ENCODE results near the gene CD247.

CD247 gene

DNA sequence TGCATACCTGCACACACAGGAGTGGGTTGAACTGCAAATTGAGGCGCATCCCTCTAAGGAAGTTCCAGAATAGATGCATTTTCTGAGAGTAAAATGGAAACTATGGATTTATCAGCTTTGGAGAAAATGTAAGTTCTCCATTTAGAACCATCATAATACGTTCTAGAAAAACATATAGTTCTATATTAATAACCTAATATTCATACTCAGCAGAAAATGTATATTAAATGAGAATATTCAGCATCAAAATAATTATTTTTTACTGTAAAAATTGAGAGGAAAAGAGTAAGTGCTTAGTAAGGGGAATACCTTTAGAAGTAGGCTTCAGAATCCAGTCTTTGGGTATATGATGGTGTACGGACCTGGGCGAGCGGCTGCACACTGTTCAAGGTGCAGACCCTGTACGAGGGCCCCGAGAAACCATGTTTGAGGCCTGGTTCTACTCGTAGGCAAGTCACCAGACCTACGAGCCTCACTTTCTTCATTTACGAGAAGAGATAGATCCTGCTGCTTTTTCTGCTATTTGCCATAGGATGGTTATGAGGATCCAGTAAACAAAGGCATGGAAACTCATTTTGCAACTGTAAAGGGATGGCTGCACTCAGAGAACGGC lies 6.8 kb downstream of the CD247 start:
- no peak for DNase-seq

DNA sequence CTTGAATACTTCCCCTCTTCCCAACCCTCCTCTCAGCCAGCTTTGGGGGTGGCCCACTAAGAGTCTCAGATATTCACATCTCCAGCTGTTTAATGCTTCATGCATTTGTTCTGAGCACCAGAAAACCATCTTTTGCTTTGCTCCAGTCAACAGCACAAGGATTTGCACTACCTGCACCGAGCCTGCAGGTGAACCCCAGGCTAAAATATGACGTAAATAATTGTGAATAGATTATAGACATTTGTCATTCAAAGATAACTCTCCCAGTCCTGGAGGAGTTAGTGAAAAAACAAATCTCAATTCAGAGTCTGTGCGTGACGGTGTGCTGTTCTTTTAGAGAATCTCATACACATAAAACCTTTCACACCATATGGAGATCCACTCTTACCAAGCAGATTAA lies 7.4 kb downstream of the CD247 start:
- no peak for DNase-seq

DNA sequence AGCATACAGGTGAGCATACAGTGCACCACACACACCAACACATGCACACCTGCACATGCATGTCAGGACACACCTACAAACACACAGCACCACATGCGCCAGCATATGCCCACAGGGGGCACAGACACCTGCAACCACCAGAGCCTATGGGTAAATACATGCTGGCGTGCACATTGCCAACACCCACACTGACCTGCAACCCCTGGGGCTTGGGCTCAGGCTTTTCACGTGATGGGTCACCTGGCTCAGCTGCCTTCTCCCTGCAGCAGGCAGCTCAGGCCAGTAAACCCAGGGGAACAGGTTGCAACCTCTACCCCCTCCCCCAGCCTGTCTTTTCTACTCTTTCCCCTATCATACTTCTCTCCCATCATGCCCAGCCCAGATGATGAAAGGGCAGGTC lies 8.1 kb downstream of the CD247 start:
- DNase-seq, result no peak

DNA sequence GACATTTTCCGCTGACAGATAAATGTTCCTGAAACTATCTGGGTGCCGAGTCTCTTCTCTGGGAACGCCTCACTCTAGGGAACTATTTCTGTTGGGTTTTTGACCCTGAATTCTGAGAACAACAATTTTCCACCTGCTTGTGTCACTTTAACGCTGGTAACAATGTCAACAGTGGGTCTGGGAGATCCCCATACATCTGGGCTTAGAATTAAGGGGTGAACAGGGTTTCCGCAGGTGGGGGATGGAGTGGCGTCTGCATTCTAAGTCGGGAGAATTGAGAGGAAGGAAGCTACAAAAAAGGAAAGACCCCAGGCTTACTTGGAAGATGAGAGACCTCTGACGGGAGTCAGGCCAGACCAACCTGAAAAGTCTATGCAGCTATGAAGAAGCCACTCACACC lies 8.7 kb downstream of the CD247 start:
- DNase-seq, result no peak

DNA sequence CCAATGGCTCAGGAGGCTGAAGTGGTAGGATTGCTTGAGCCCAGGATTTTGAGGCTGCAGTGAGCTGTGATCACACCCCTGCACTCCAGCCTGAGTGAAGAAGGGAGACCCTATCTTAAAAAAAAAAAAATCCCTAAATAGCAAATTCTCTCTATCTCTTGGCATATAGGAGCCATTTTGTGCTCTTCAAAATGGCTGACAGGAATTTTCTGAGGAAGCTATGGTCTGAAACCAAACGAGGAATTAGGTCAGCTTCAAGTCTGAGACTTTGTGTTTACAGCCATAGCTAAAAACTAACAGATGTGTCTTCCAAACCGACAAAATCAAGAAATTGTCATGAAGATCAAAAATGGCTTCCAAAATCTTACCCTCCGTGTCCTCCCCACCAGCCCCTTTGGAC lies 10.6 kb downstream of the CD247 start:
- DNase-seq, result no peak

DNA sequence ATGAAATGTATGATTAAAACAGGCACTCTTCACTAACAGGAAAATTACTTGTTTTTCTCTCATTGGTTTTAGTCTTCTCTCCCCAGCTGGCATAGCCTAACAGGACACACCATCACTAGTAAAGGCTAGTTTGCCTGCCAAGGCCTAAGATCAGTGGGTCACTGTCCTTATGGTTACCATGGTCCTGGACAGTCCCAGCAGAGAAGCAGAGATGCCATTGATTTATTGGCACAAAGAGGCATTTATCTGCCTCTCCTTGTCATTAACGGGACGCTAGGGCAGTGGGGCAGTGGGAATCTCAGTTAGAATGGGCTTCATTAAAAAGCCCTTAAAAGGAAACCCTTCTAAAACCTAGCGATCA lies 13.9 kb downstream of the CD247 start:
- no peak for DNase-seq

DNA sequence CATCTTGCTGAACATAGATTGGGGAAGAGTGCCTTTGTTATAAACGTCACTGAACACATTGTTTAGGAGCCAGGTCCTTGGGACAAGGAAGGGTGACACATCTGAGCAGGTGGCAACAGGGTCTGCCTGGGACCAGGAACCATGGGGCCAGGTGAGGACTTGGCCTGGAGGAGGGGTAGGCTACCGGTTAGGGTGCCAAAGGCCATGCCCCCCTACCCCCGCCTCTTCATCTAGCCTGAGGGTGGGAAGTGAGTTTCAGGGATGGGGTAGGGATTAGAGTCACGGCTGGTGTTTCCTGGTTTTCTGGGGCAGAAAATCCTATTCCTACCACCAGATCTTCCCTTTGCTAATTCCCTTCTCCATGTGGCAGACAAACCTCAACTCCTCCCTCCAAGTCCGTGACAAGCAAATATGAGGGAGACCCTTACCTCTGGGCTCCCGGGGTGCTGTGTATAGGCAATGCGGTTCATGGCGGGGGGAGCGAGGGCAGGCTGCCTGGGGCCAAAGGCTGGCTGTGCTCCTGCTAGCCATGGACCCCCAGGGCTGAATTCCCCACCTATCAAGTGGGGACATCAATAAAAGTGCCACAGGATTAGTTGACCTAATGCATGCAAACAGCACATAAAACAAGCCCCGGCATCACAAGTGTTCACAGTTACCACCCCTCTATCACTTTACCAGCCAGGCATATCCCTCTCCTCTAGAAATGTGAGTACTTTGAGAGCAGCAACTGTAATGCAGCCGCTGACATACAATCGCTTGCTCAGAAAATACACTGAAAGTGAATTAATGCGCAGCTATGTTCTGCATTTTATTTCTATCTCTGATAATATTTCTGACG lies 14.5 kb downstream of the CD247 start:
- DNase-seq, result no peak

DNA sequence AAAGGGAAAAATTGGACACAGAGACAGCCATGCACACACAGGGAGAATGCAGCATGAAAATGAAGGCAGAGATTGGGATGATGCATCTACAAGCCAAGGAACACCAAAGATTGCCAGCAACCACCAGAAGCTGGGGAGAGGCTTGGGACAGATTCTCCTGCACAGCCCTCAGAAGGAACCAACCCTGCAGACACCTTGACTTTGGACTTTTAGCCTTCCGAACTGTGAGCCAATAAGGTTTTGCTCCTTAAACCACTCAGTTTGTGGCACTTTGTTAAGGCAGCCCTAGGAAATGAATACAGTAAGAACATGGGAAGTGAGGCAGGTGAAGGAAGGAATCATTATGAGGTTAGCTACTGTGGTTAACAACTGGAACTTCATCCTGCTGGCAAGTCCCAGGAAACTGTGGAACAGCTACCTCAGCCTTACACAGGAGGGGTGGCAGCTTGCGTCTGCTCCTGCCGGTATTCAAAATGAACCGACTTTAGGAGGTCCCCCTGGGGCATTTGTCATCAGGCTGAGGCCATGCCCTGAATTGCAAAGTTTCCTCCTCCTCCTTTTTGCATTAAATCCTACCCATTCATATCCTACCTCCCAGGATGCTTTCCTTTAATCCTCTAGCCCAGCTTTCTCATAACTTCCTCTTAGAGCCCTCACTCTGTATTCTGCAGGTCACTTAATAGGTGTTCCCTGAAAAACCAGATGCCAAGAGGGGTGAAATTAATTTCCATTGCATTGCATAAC lies 15.4 kb downstream of the CD247 start:
- no peak for DNase-seq

DNA sequence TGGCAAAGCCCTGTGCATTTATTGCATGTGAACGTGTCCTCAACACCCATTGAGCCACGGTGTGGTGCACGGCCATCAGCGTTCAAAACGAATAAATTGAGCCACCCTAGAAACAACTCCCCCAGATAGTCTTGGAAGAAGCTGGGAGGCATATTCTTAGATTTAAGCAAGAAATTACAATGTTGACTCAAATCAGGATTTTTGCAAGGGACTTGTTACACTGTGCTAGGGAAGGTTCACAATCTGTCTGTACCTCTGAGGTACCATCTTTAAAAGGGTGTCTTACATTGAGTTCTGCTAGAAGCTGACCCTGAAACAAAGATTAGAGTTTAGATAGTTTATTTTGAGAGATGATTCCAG lies 16.2 kb downstream of the CD247 start:
- DNase-seq, result no peak

DNA sequence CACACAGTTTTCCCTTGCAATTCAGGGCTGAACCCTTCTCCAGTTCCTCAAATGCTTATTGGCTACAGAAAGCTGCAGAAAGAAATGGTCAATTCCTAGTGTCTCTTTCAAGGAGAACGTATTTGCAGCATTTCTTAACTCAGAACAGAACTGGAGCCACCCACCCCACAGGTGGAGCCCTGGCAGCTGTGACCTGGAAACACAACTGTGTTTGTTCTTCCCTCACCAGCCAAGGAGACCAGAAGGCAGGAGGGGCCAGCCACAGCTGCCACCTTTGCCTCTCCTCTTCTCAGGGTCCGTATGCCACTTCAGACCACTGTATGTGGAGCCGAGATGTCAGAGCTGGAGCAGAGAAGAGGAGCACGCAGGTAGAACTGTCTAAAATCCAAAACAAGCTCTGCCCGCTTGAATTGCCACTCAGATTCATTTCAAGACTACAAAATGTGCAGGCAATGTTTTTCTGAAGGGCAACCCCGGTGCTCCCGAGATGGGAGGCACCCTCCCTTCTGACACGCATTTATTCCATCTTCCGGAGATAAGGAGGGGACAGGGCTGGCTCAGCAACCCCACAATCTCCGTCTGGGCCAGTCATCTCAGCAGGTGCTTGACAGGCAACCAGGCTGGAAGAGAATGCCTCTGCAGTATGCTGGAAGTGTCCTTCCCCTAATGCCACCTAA lies 16.7 kb downstream of the CD247 start:
- DNase-seq, result no peak

DNA sequence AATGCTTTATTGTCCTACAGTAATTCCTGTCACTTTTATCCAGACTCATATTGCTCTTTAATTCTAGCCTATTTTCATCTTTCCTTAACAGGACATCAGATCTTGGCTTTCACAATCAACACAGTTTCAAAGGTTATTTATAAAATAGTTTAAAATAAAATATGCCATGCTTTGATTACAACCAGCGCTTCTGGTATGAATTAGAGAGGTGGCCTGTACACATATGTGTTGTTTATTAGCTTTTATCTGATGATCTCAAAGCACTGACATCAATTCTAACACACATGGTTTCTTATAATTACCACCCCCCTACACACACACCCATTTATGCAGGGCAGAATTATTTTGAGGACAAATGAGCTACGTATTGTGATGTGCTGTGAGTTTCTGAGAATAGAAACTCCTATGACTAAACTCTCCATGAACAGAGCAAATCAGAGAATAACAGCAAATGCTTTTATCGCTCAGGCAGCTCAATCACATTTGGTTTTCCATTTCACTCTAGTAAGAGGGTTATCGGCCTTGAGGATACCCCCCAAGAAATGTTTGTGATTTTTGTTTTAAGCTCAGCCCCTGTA lies 18.0 kb downstream of the CD247 start:
- no peak for DNase-seq

DNA sequence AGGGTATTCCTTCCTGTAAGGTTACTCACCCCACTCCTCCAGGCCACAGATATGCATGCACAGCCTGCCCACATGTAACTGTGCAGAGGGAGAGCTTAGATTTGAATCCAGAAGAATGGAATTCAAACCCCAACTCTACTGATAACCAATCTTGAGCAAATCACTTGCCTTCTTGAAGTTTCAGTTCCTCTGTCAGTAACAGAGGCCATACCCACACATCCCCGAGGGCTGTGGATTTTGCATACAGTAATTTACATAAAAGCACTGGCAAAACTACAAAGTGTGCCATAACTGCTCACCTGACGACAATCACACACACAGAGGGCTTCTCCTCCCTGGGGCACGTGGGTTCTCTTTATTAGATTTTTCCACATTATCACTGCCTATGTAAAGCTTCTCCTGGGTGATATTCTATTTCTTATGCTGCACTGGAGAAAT lies 18.6 kb downstream of the CD247 start:
- DNase-seq, result no peak

DNA sequence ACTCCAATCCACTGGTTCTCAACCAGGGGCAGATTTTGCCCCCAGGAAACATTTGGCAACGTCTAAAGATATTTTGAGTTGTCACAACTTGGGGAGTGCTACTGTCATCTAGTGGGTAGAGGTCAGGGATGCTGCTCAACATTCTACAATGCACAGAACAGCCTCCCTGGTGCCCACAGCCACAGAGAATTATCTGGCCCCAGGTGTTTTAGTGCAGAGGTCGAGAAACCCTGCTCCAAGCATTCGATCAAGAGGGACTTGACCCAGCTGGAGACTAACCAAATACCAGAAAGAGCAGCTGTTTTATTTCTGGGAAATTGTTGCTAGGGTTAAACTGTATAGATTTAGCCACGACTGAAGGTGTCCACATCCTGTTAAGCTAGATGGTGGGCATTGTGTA lies 19.2 kb downstream of the CD247 start:
- no peak for DNase-seq

DNA sequence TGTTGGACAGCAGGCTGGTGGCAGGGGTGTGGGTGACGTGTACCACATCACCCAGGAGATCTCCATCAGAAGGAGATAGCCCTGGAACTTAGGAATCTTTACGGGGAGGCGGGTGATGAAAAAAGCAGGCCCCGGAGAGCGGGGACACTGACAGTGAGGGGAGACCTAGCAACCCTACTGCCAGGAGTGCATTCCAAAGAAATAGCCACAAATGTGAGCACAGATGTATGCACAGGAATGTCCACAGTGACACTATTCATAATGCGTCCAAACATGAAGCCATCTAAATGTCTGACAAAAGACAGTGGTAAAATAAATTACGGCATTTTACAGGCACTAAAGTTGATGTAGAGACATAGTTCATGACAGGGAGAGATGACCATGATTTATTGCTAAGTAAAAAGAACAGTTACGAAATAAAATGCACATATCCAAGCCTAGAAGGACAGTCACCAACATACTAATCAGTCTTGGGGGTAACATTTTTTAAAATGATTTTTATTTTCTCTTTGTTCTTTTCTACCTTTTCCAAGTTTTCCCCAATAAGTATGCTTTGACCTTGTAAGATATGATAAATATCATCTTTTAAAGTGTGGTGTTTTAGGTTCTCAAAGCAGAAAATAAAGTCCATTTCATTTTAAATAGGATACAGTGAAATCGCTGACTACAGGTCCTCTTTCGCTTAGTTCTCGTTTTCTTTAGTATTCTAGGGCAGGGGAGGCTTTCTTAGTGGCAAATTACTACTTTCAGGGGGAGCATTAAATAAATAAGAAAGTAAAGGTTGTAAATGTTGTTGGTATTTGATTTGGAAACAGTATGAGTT lies 21.3 kb downstream of the CD247 start:
- no peak for DNase-seq

DNA sequence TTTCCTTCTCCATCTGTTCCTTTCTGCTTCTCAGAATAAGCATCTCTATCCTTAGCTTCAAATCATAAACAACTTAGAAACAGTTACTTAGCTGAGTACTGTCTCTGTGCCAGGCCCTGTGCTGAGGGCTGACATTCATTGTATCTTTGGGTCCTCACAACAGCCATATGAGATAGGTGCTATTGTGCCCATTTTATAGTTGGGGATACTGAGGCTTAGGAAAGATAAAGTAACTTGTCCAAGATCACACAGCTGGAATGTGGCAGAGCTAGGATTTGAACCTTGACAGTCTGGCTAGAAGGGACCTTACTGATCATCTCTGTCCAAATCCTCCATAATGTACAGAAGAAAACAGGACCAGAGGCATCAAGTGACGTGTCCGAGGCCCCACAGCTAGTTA lies 25.0 kb downstream of the CD247 start:
- no peak for DNase-seq

DNA sequence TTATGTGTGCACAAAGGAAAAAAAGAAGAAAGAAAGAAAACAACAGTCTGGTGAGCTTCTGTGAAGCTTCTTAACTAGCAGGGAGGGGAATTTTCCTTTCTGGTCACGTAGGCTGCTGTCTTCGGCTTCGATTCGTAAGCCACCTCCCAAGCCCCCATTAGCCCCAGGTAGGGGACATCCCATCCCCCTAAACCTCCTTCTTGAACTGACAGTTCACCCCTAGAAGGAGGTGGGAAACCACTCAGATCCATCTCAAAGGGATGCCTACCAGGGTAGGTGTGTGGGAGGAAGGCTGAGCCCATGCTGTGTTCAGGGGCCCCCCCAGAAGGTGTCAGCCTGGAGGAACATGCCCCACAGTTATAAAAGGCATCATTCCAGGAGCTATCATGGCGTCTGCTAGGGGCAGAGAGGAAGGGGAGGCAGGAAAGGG lies 25.8 kb downstream of the CD247 start:
- no peak for DNase-seq

DNA sequence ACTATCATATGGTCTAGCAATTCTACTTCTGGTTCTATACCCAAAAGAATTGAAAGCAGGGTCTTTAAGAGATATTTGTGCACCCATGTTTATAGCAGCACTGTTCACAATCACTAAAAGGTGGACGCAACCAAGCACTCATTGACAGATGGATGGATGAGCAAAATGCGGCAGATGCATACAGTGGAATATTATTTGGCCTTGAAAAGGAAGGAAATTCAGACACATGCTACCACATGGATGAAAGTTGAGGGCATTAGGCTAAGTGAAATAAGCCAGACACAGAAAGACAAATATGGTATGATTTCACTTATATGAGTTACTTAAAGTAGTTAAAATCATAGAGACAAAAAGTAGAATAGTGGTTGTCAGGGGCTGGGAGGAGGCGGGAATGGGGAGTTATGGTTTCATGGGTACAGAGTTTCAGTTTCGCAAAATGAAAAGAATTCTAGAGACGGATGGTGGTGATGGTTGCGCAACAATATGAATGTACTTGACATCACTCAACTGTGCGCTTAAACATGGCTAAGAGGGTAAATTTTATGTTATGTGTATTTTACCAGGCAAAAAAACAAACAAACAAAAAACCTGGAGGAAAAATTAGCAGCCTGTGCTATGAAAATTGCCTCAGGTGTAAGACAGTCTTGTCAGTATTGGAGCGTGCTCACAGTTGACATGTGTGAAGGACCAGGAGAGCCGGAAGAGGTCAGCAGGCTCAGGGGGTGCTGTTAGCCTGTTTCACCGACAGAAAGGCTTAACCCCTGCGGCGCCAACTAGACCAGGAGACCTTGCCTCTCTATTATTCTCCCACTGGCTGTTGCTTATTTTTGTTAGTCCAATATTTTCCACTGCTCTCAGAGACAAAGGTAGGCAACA lies 26.5 kb downstream of the CD247 start:
- DNase-seq, result no peak

DNA sequence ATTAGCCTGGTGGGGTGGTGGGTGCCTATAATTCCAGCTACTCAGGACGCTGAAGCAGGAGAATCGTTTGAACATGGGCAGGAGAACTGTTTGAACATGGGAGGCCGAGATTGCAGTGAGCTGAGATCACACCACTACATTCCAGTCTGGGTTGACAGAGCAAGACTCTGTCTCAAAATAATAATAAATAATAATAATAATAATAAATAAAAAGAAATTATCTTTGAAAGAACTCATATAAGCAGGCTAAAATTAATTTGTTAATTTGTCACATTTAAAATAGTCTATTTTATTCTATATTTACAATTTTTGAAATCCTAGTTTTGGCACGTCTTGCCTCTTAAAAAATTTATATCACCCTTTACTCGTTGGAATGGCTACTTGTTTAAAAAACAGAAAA lies 27.6 kb downstream of the CD247 start:
- DNase-seq, result no peak

DNA sequence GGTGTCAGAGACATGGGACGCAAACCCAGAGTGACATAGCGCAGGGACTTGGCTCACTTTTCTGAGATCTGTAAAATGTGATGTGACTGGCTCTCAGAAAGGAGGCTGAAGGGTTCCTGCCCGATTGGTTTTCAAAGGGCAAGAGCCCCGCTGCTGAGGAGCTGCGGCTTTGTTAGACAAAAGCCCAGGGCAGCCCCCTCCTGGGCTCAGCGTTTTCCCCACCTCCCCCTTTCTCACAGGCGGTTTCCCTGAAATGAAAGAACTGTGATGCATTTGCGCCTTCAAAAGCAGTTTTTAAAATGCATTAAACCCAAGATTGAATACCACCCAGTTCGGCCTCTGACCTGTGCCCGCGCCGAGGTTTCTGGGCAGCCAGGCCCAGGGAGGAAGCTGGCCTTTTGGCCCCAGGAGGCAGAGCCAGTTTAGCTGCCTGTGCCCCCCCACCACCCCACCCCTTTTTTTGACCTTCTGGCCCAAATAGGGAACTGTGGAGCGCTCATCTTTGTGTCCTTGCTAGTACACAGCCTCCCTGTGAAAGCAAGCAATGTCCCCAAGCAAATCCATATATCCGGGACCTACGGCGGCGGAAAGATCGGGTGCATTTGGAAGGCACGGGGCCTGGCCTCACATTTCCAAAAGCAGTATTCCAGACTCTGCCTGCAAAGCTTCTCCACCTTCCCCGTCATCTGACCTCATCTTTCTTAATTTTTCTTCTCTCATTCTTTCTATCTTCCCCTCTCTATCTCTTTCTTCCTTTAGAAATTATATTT lies 28.6 kb downstream of the CD247 start:
- DNase-seq, result no peak

DNA sequence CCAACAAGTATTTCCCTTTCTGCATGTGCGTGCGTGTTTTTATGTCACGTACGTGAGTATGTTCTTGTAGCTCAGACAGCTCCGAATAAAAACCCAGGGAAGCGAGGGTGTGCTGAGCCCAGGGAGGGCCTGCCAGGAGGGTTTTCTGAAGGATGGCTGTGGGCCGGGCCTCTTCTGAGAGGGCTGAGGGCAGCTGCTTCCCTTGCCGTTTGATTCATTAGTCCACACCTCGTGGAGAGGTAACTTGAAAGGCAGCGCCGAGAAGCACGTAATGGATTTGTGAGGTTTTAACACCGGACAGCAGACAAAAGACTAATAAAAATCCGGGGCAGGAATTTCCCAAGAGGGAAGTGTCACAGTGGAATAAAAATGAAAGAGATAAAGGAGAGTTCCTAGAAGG lies 29.5 kb downstream of the CD247 start:
- no peak for DNase-seq

Measured in hematopoietic multipotent progenitor cell treated with erythropoietin and hydrocortisone succinate and interleukin-3 and kit ligand, for 4 days (in vitro differentiated cells).